Neural cell (in vitro differentiated cells): ENCODE results near the gene SUN5.

Experiments used
- EP300 ChIP-seq: fragments of 450-650 bp; conservative IDR thresholded peaks from 2 replicates; pipeline ENCODE4 v1.6.1; 2014; ENCODE audit warnings: antibody characterized with exemption, mild to moderate bottlenecking, moderate library complexity; ENCODE audit not compliant: poor library complexity, severe bottlenecking
- EZH2 ChIP-seq: fragments of 200-600, 300-800 bp; shearing (Covaris generic), sonication (generic); IDR thresholded peaks from 2 replicates; pipeline ENCODE4 v1.6.1; 2014; ENCODE audit warnings: antibody characterized with exemption, low read length, borderline replicate concordance, mild to moderate bottlenecking; ENCODE audit not compliant: insufficient read depth, poor library complexity, severe bottlenecking
- MXI1 ChIP-seq: fragments of 450-650 bp; conservative IDR thresholded peaks from 2 replicates; pipeline ENCODE4 v1.6.1; 2014; ENCODE audit warnings: antibody characterized with exemption, mild to moderate bottlenecking; ENCODE audit not compliant: poor library complexity, severe bottlenecking
- POLR2AphosphoS5 ChIP-seq: IDR thresholded peaks from 2 replicates; pipeline ENCODE4 v1.6.1; 2012
- RAD21 ChIP-seq: fragments of 450-650 bp; conservative IDR thresholded peaks from 2 replicates; pipeline ENCODE4 v1.6.1; 2014; ENCODE audit warnings: antibody characterized with exemption, mild to moderate bottlenecking, moderate library complexity
- SMC3 ChIP-seq: fragments of 450-650 bp; conservative IDR thresholded peaks from 2 replicates; pipeline ENCODE4 v1.6.1; 2014; ENCODE audit warnings: antibody characterized with exemption, mild to moderate bottlenecking, moderate library complexity; ENCODE audit not compliant: poor library complexity
- TAF1 ChIP-seq: IDR thresholded peaks from 2 replicates; pipeline ENCODE4 v1.6.1; 2012; ENCODE audit warnings: low read depth
- TF ChIP-seq, protein P1 (sequence below): fragments of 450-650 bp; IDR thresholded peaks from 2 replicates; pipeline ENCODE4 v1.5.1; 2014; ENCODE audit warnings: antibody characterized with exemption, mild to moderate bottlenecking, moderate library complexity; ENCODE audit not compliant: poor library complexity, severe bottlenecking
- TF ChIP-seq, protein P2 (sequence below): IDR thresholded peaks from 2 replicates; pipeline ENCODE4 v1.6.1; 2012; ENCODE audit warnings: borderline replicate concordance

DNA sequence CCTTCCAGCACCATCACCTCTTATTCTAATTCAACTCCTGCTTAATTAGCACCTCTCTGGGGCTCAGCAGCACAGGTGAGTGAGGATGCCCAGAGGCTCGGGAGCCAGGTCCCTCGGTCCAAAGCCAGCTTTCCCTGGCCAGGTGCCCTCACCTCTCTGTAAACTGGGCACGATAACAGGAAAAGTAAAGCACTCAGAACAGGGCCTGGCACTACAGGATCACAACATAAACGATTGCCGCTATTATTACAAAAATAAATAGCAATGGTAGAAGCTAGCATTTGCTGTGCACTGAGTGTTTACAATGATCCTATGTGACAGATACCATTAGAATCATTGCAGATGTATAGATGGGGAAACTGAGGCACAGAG is 5.9 kb upstream of the SUN5 start:
- TF ChIP-seq, protein P1, sequence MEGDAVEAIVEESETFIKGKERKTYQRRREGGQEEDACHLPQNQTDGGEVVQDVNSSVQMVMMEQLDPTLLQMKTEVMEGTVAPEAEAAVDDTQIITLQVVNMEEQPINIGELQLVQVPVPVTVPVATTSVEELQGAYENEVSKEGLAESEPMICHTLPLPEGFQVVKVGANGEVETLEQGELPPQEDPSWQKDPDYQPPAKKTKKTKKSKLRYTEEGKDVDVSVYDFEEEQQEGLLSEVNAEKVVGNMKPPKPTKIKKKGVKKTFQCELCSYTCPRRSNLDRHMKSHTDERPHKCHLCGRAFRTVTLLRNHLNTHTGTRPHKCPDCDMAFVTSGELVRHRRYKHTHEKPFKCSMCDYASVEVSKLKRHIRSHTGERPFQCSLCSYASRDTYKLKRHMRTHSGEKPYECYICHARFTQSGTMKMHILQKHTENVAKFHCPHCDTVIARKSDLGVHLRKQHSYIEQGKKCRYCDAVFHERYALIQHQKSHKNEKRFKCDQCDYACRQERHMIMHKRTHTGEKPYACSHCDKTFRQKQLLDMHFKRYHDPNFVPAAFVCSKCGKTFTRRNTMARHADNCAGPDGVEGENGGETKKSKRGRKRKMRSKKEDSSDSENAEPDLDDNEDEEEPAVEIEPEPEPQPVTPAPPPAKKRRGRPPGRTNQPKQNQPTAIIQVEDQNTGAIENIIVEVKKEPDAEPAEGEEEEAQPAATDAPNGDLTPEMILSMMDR, result no peak
- TF ChIP-seq EZH2 (no peak), EP300 (no peak), MXI1 (no peak), POLR2AphosphoS5 (no peak), TAF1 (no peak), RAD21 (no peak), SMC3 (no peak)
- TF ChIP-seq, protein P2, sequence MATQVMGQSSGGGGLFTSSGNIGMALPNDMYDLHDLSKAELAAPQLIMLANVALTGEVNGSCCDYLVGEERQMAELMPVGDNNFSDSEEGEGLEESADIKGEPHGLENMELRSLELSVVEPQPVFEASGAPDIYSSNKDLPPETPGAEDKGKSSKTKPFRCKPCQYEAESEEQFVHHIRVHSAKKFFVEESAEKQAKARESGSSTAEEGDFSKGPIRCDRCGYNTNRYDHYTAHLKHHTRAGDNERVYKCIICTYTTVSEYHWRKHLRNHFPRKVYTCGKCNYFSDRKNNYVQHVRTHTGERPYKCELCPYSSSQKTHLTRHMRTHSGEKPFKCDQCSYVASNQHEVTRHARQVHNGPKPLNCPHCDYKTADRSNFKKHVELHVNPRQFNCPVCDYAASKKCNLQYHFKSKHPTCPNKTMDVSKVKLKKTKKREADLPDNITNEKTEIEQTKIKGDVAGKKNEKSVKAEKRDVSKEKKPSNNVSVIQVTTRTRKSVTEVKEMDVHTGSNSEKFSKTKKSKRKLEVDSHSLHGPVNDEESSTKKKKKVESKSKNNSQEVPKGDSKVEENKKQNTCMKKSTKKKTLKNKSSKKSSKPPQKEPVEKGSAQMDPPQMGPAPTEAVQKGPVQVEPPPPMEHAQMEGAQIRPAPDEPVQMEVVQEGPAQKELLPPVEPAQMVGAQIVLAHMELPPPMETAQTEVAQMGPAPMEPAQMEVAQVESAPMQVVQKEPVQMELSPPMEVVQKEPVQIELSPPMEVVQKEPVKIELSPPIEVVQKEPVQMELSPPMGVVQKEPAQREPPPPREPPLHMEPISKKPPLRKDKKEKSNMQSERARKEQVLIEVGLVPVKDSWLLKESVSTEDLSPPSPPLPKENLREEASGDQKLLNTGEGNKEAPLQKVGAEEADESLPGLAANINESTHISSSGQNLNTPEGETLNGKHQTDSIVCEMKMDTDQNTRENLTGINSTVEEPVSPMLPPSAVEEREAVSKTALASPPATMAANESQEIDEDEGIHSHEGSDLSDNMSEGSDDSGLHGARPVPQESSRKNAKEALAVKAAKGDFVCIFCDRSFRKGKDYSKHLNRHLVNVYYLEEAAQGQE, result no peak
